Tibial artery (tissue), 4 donors: ENCODE results near the gene GGCX.
A peak's percentile ranks its signal among the peaks of the same experiment; 100 is the strongest.

Experiments
- DNase-seq, 2 donors: peaks; one replicate each; pipeline ENCODE4 v3.0.0-alpha.2; 2019
- H3K27ac ChIP-seq, 2 donors: fragments of 200-600 bp; sonication (generic) in 1 of 2; 1 replicate in 1 of 2; 2 replicates in 1 of 2; pipeline ENCODE4 v1.5.1; 2018 to 2019; ENCODE audit warnings: mild to moderate bottlenecking in 1 of 2
- H3K27me3 ChIP-seq, 2 donors: fragments of 200-600 bp; sonication (generic) in 1 of 2; one replicate each; pipeline versions ENCODE4 v1.5.1 to v1.6.0; 2016 to 2019
- H3K36me3 ChIP-seq, 3 donors: fragments of 200-600 bp; sonication (generic) in 2 of 3; one replicate each; pipeline ENCODE4 v1.5.1; 2016 to 2019; ENCODE audit warnings: mild to moderate bottlenecking in 2 of 3
- H3K4me1 ChIP-seq, 4 donors: fragments of 200-600 bp; sonication (generic) in 2 of 4; 1 replicate in 3 of 4; 2 replicates in 1 of 4; pipeline ENCODE4 v1.5.1; 2016 to 2019
- H3K4me3 ChIP-seq, 2 donors: fragments of 200-600 bp; sonication (generic) in 1 of 2; 1 replicate in 1 of 2; 2 replicates in 1 of 2; pipeline ENCODE4 v1.5.1; 2018 to 2019; ENCODE audit warnings: mild to moderate bottlenecking in 2 of 2
- H3K9me3 ChIP-seq, 3 donors: fragments of 200-600 bp; sonication (generic) in 1 of 3; one replicate each; pipeline ENCODE4 v1.5.1; 2016 to 2019
- intact Hi-C: fragments of 100-400 bp; cut with DNase I; formaldehyde crosslinking; loops from one replicate; pipeline ENCODE4 v1.15.0; 2023; ENCODE audit warnings: low total_unique reads
- TF ChIP-seq, protein P1 (sequence below), 2 experiments: fragments of 200-600 bp in 1 of 2; fragments of 450-650 bp in 1 of 2; IDR thresholded peaks; one replicate each; pipeline ENCODE4 v1.5.1; 2017 to 2019; ENCODE audit warnings: antibody characterized with exemption in 2 of 2, mild to moderate bottlenecking in 1 of 2, moderate library complexity in 1 of 2

Gene GGCX

DNA sequence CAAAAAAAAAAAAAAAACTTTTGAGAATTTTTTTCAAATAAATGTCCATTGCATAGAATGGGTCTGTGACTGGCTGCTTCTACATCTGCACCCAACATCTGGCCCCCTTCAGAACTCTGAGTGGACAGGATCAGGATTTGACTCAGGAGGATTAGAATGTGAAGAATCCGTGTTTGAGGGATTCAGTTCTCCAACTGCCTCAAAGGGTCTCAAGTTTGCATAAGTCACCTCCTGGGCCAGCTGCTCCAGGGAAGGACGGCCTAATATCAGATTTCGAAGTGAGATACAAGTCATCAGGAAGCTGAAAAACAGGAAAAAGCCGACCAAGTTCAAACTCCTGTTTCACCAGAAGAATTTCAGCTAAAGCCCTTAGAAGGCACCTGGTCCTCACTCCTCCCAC, 11.5 kb downstream of the GGCX start:
- intact Hi-C loops = no loop called here
- no peak for DNase-seq
- H3K4me1 ChIP-seq = peaks cover 0 to 1% (median 0%) of the 10 kb centered on the region in 4 donors
- no peaks in the 10 kb centered on the region for H3K27me3 ChIP-seq
- H3K9me3 ChIP-seq = no peaks in the 10 kb centered on the region
- TF ChIP-seq, protein P1, sequence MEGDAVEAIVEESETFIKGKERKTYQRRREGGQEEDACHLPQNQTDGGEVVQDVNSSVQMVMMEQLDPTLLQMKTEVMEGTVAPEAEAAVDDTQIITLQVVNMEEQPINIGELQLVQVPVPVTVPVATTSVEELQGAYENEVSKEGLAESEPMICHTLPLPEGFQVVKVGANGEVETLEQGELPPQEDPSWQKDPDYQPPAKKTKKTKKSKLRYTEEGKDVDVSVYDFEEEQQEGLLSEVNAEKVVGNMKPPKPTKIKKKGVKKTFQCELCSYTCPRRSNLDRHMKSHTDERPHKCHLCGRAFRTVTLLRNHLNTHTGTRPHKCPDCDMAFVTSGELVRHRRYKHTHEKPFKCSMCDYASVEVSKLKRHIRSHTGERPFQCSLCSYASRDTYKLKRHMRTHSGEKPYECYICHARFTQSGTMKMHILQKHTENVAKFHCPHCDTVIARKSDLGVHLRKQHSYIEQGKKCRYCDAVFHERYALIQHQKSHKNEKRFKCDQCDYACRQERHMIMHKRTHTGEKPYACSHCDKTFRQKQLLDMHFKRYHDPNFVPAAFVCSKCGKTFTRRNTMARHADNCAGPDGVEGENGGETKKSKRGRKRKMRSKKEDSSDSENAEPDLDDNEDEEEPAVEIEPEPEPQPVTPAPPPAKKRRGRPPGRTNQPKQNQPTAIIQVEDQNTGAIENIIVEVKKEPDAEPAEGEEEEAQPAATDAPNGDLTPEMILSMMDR (IDR thresholded peaks at IDR 0.05) = no peak
- H3K4me3 ChIP-seq = no peak overlapping the region
- H3K36me3 ChIP-seq = peaks cover 58 to 79% (median 75%) of the 10 kb centered on the region in 3 donors
- peak overlapping the region in 1 of 2 donors; percentile 8 for H3K27ac ChIP-seq

DNA sequence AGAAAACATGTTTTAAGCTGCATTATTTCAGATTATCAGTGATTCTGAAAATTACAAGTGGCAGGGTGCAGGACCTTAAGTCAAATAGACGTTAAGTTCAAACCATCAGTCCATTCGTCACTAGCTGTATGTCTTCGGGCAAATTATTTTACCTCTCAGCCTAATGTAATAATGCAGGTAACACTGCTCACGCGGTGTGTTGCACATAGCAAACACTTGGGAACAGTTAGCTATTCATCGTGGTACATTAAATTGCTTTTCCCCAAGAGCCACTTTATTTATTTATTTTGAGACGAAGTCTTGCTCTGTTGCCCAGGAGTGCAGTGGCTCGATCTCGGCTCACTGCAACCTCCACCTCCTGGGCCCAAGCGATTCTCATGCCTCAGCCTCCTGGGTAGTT, 12.2 kb downstream of the GGCX start:
- intact Hi-C loops = no loop called here
- TF ChIP-seq, protein P1 (IDR thresholded peaks at IDR 0.05) = no peak
- Histone ChIP-seq H3K9me3 (no peaks in the 10 kb centered on the region), H3K4me3 (no peak overlapping the region), H3K36me3 (peaks cover 59 to 79% (median 75%) of the 10 kb centered on the region in 3 donors), H3K27me3 (no peaks in the 10 kb centered on the region), H3K4me1 (peaks cover 0 to 8% (median 2%) of the 10 kb centered on the region in 4 donors), H3K27ac (no peak overlapping the region)
- DNase-seq = no peak

GRCh38 chr2:85548608-85548900, 12.7 kb downstream of the GGCX start:
- H3K27ac ChIP-seq = peak overlapping the region in 1 of 2 donors; percentile 25
- H3K4me1 ChIP-seq = peaks cover 0 to 11% (median 2%) of the 10 kb centered on the region in 4 donors
- intact Hi-C loops = no loop called here
- TF ChIP-seq, protein P1 (IDR thresholded peaks at IDR 0.05) = no peak
- no peaks in the 10 kb centered on the region for H3K27me3 ChIP-seq
- no peaks in the 10 kb centered on the region for H3K9me3 ChIP-seq
- H3K4me3 ChIP-seq = no peak overlapping the region
- peaks cover 61 to 79% (median 75%) of the 10 kb centered on the region in 3 donors for H3K36me3 ChIP-seq
- no peak for DNase-seq

DNA sequence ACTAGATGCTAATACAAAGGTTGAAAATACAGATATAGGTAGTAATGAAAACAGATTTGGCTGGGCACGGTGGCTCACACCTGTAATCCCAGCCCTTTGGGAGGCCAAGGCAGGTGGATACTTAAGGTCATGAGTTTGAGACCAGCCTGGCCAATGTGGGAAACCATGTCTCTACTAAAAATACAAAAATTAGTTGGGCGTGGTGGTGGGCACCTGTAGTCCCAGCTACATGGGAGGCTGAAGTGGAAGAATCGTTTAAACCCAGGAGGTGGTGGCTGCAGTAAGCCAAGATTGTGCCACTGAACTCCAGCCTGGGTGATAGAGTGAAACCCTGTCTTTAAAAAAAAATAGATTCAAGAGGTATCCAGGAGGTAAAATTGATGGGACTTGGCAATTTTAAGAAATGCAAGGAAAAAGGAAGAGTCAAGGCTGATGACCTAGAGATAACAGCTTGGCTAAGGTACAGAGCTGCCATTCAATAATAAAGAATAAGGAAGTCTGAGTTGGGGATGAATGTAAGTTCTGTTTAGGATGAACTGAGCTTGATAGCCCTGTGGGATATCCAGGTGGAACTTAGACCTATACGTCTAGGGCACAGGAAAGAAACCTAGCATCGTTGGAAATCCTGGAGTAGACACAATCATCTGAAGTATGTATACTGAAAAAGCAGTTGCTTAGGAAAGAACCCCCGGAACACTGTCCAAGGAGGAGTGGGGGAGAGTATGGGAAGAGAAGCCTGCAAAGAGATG, 13.3 kb downstream of the GGCX start:
- no peaks in the 10 kb centered on the region for H3K27me3 ChIP-seq
- TF ChIP-seq, protein P1 (IDR thresholded peaks at IDR 0.05) = no peak
- H3K36me3 ChIP-seq = peaks cover 64 to 79% (median 75%) of the 10 kb centered on the region in 3 donors
- H3K9me3 ChIP-seq = no peaks in the 10 kb centered on the region
- no peak overlapping the region for H3K4me3 ChIP-seq
- H3K27ac ChIP-seq = peak overlapping the region in 1 of 2 donors; percentile 25
- intact Hi-C loops = no loop called here
- DNase-seq = no peak
- H3K4me1 ChIP-seq = peaks cover 0 to 16% (median 4%) of the 10 kb centered on the region in 4 donors

DNA sequence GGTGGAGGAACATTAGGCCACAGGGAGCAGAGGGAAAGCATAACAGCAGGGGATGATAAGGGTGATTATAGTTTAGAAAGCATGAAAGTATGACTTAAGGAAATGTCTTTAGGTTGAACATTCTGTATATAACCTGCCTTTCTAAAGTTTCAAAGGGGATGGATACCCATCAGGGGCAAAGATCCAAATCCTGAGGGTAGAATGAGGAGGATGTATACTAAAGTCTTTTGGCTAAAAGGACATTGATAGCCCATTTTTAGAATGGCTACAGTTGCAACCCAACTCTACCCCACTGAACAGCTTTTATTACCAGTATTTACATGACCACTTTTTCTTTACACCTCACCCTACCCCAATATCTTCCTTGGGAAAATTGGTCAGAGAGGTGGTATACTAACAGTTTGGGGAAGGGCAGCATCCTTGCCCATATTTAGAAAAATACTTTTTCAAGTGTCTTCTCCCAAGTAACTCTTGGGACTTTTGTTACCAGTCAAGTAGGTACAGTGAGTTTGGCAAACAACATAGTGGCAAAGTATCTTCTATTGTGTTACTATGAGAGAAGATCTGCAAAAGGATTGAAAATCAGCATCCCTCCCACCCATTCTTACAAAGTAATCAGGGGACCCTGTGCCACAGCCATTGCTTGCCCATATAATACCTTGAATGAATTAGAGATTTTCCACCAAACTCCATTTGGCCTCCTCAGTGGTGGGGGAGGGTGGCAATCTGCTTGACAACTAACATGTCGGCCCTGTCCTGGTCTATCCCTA, 14.0 kb downstream of the GGCX start:
- no peaks in the 10 kb centered on the region for H3K27me3 ChIP-seq
- TF ChIP-seq, protein P1 (IDR thresholded peaks at IDR 0.05) = no peak
- H3K36me3 ChIP-seq = peaks cover 64 to 79% (median 75%) of the 10 kb centered on the region in 3 donors
- H3K4me1 ChIP-seq = peaks cover 0 to 24% (median 12%) of the 10 kb centered on the region in 4 donors
- no peaks in the 10 kb centered on the region for H3K9me3 ChIP-seq
- no peak for DNase-seq
- H3K27ac ChIP-seq = no peak overlapping the region
- intact Hi-C loops = no loop called here
- no peak overlapping the region for H3K4me3 ChIP-seq
